H1 (cell line): ENCODE measurements around the gene PTPRO. TPM values are rescaled to one million over a fixed set of nuclear protein-coding genes. Genes with fewer than 3 reads are reported as not detected.

ENCODE experiments used
- CBX8 ChIP-seq: fragments of 300-800, 300-1000 bp; sonication (generic); IDR thresholded peaks from 2 replicates; pipeline ENCODE4 v1.7.1; 2016; ENCODE audit warnings: low read depth, low read length, borderline replicate concordance
- GTF2F1 ChIP-seq: IDR thresholded peaks from 2 replicates; pipeline ENCODE4 v1.6.1; 2012; ENCODE audit warnings: low read depth, low read length, improper control_type of control experiment, borderline replicate concordance
- SIX5 ChIP-seq: IDR thresholded peaks from 2 replicates; pipeline ENCODE4 v1.6.1; 2011; ENCODE audit warnings: mild to moderate bottlenecking, low read depth, low read length
- SP2 ChIP-seq: IDR thresholded peaks from 2 replicates; pipeline ENCODE4 v1.6.1; 2012; ENCODE audit warnings: mild to moderate bottlenecking, low read length, inconsistent platforms
- polyA plus RNA-seq, 7 experiments: library from polyadenylated mRNA; depleted of rRNA in 3 of 7; stranded (reverse) in 5 of 7; unstranded in 2 of 7; fragments of >200 nt in 5 of 7; fragments of 200-250 nt in 2 of 7; gene quantifications; 1 replicate in 5 of 7; 2 replicates in 1 of 7; 4 replicates in 1 of 7; pipeline versions ENCODE4 v1.2.1 to v1.2.3, GENCODE V29; 2011 to 2013; ENCODE audit warnings: missing spikeins in 2 of 7, mixed read lengths in 2 of 7
- total RNA-seq: library from RNA; stranded (reverse); fragmentation: NEBNext Ultra II Directional; extraction: Animal tissue kit (Norgen Biotek cat#: 25700); gene quantifications from 2 replicates; pipeline ENCODE4 v1.2.1, GENCODE V29; 2021
- TF ChIP-seq, protein P1 (sequence below): fragments of 300-600 bp; sonication (generic); IDR thresholded peaks from 2 replicates; pipeline ENCODE4 v1.7.1; 2012; ENCODE audit warnings: low read length, moderate library complexity, mild to moderate bottlenecking, inconsistent platforms; ENCODE audit not compliant: insufficient replicate concordance

PTPRO gene
- total and polyA plus RNA-seq, 2 of the 8 experiments (the other 6 are each of a cell fraction or from before 2014, with no cell fraction given), result 0.73 to 1.7 TPM

DNA sequence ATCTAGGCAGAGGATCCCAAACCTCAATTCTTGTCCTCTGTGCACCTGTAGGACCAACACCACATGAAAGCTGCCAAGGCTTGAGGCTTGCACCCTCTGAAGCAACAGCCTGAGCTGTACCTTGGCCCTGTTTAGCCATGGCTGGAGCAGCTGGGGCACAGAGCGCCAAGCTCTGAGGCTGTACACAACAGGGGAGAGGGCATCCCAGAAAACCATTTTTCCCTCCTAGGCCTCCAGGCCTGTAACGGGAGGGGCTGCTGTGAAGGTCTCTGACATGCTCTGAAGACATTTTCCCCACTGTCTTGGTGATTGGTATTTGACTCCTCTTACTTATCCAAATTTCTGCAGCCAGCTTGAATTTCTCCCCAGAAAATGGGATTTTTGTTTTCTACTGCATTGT is 22.4 kb upstream of the PTPRO start (continued):
- TF ChIP-seq, protein P1, sequence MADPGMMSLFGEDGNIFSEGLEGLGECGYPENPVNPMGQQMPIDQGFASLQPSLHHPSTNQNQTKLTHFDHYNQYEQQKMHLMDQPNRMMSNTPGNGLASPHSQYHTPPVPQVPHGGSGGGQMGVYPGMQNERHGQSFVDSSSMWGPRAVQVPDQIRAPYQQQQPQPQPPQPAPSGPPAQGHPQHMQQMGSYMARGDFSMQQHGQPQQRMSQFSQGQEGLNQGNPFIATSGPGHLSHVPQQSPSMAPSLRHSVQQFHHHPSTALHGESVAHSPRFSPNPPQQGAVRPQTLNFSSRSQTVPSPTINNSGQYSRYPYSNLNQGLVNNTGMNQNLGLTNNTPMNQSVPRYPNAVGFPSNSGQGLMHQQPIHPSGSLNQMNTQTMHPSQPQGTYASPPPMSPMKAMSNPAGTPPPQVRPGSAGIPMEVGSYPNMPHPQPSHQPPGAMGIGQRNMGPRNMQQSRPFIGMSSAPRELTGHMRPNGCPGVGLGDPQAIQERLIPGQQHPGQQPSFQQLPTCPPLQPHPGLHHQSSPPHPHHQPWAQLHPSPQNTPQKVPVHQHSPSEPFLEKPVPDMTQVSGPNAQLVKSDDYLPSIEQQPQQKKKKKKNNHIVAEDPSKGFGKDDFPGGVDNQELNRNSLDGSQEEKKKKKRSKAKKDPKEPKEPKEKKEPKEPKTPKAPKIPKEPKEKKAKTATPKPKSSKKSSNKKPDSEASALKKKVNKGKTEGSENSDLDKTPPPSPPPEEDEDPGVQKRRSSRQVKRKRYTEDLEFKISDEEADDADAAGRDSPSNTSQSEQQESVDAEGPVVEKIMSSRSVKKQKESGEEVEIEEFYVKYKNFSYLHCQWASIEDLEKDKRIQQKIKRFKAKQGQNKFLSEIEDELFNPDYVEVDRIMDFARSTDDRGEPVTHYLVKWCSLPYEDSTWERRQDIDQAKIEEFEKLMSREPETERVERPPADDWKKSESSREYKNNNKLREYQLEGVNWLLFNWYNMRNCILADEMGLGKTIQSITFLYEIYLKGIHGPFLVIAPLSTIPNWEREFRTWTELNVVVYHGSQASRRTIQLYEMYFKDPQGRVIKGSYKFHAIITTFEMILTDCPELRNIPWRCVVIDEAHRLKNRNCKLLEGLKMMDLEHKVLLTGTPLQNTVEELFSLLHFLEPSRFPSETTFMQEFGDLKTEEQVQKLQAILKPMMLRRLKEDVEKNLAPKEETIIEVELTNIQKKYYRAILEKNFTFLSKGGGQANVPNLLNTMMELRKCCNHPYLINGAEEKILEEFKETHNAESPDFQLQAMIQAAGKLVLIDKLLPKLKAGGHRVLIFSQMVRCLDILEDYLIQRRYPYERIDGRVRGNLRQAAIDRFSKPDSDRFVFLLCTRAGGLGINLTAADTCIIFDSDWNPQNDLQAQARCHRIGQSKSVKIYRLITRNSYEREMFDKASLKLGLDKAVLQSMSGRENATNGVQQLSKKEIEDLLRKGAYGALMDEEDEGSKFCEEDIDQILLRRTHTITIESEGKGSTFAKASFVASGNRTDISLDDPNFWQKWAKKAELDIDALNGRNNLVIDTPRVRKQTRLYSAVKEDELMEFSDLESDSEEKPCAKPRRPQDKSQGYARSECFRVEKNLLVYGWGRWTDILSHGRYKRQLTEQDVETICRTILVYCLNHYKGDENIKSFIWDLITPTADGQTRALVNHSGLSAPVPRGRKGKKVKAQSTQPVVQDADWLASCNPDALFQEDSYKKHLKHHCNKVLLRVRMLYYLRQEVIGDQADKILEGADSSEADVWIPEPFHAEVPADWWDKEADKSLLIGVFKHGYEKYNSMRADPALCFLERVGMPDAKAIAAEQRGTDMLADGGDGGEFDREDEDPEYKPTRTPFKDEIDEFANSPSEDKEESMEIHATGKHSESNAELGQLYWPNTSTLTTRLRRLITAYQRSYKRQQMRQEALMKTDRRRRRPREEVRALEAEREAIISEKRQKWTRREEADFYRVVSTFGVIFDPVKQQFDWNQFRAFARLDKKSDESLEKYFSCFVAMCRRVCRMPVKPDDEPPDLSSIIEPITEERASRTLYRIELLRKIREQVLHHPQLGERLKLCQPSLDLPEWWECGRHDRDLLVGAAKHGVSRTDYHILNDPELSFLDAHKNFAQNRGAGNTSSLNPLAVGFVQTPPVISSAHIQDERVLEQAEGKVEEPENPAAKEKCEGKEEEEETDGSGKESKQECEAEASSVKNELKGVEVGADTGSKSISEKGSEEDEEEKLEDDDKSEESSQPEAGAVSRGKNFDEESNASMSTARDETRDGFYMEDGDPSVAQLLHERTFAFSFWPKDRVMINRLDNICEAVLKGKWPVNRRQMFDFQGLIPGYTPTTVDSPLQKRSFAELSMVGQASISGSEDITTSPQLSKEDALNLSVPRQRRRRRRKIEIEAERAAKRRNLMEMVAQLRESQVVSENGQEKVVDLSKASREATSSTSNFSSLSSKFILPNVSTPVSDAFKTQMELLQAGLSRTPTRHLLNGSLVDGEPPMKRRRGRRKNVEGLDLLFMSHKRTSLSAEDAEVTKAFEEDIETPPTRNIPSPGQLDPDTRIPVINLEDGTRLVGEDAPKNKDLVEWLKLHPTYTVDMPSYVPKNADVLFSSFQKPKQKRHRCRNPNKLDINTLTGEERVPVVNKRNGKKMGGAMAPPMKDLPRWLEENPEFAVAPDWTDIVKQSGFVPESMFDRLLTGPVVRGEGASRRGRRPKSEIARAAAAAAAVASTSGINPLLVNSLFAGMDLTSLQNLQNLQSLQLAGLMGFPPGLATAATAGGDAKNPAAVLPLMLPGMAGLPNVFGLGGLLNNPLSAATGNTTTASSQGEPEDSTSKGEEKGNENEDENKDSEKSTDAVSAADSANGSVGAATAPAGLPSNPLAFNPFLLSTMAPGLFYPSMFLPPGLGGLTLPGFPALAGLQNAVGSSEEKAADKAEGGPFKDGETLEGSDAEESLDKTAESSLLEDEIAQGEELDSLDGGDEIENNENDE, result no peak
- TF ChIP-seq CBX8 (no peak), SIX5 (no peak), GTF2F1 (no peak), SP2 (no peak)
- TF ChIP-seq, all 59 proteins: peak for 0
